Naive thymus-derived CD4-positive, alpha-beta T cell (primary cell): ENCODE measurements around the gene QKI. TPM values are rescaled to one million over a fixed set of nuclear protein-coding genes. Genes with fewer than 3 reads are reported as not detected.

ENCODE experiments used
- ATAC-seq: fragments of 150-1000 bp; cut with Tn5 transposase; 2 replicates; pipeline ENCODE4 v1.10.0; 2021; ENCODE audit warnings: mild to moderate bottlenecking, moderate library complexity
- CTCF ChIA-PET: fragments of 350-600 bp; sonication (Branson Sonifier 250); formaldehyde crosslinking; loops from one replicate; lab custom pipeline; 2021; ENCODE audit warnings: antibody characterized with exemption; lab: Charles Lee
- POLR2A ChIA-PET: fragments of 350-600 bp; sonication (Branson Sonifier 250); formaldehyde crosslinking; loops from one replicate; lab custom pipeline; 2021; ENCODE audit warnings: antibody characterized with exemption, inconsistent platforms; lab: Charles Lee
- DNase-seq, 9 donors: peaks; one replicate each; pipeline versions ENCODE4 v3.0.0 to v3.0.0-alpha.2; 2020 to 2022; ENCODE audit warnings: mixed read lengths in 1 of 9
- H3K27ac ChIP-seq: one replicate; pipeline ENCODE4 v1.7.0; 2013; ENCODE audit warnings: mild to moderate bottlenecking, low read depth, low read length, moderate library complexity
- H3K27me3 ChIP-seq, 2 donors: one replicate each; pipeline ENCODE4 v1.7.0; 2013; ENCODE audit warnings: low read length in 2 of 2, mild to moderate bottlenecking in 2 of 2, moderate library complexity in 2 of 2; ENCODE audit not compliant: control insufficient read depth in 2 of 2, insufficient read depth in 2 of 2
- H3K36me3 ChIP-seq, 3 experiments: 1 replicate in 2 of 3; 2 replicates in 1 of 3; pipeline ENCODE4 v1.7.0; 2013; ENCODE audit warnings: low read length in 3 of 3, mild to moderate bottlenecking in 3 of 3, moderate library complexity in 1 of 3; ENCODE audit not compliant: insufficient read depth in 3 of 3, control insufficient read depth in 2 of 3
- H3K4me1 ChIP-seq, 2 donors: one replicate each; pipeline ENCODE4 v1.7.0; 2013; ENCODE audit warnings: low read length in 2 of 2, mild to moderate bottlenecking in 2 of 2, moderate library complexity in 1 of 2; ENCODE audit not compliant: control insufficient read depth in 2 of 2, insufficient read depth in 2 of 2
- H3K4me3 ChIP-seq: 2 replicates; pipeline ENCODE4 v1.7.0; 2013; ENCODE audit warnings: mild to moderate bottlenecking, low read length
- H3K9me3 ChIP-seq, 3 experiments: 1 replicate in 2 of 3; 2 replicates in 1 of 3; pipeline ENCODE4 v1.7.0; 2013; ENCODE audit warnings: low read length in 3 of 3; ENCODE audit not compliant: control insufficient read depth in 2 of 3
- H3K27ac Mint-ChIP-seq, 9 donors: one replicate each; pipeline ENCODE4 v1.8.0; 2020 to 2022; ENCODE audit warnings: mixed read lengths in 9 of 9, mild to moderate bottlenecking in 8 of 9, moderate library complexity in 5 of 9, inconsistent platforms in 2 of 9
- H3K27me3 Mint-ChIP-seq, 5 donors: one replicate each; pipeline ENCODE4 v1.8.0; 2021 to 2022; ENCODE audit warnings: mixed read lengths in 5 of 5, mild to moderate bottlenecking in 1 of 5
- H3K36me3 Mint-ChIP-seq, 5 donors: one replicate each; pipeline ENCODE4 v1.8.0; 2020 to 2022; ENCODE audit warnings: mixed read lengths in 5 of 5, mild to moderate bottlenecking in 3 of 5, inconsistent platforms in 1 of 5
- H3K4me1 Mint-ChIP-seq, 7 donors: one replicate each; pipeline ENCODE4 v1.8.0; 2020 to 2022; ENCODE audit warnings: mixed read lengths in 7 of 7, mild to moderate bottlenecking in 3 of 7, inconsistent platforms in 1 of 7
- H3K4me3 Mint-ChIP-seq, 10 donors: one replicate each; pipeline ENCODE4 v1.8.0; 2020 to 2022; ENCODE audit warnings: mild to moderate bottlenecking in 10 of 10, mixed read lengths in 10 of 10, moderate library complexity in 6 of 10, inconsistent platforms in 2 of 10
- H3K9me3 Mint-ChIP-seq, 11 donors: one replicate each; pipeline ENCODE4 v1.8.0; 2020 to 2022; ENCODE audit warnings: mixed read lengths in 11 of 11, mild to moderate bottlenecking in 4 of 11, inconsistent platforms in 1 of 11, moderate library complexity in 1 of 11
- intact Hi-C, 2 donors: fragments of 100-400 bp; cut with micrococcal nuclease; formaldehyde crosslinking; loops; one replicate each; pipeline ENCODE4 v1.15.1; 2023
- polyA plus RNA-seq, 2 donors: library from polyadenylated mRNA; unstranded; fragments of 300-500 nt; fragmentation: Illumina TruSeq; gene quantifications; one replicate each; pipeline ENCODE4 v1.2.3, GENCODE V29; 2021
- total RNA-seq, 6 experiments: library from RNA in 5 of 6; stranded (reverse) in 5 of 6; gene quantifications; 1 replicate in 5 of 6; 2 replicates in 1 of 6; pipeline ENCODE4 v1.2.3 and lab custom pipeline; 2021 to 2026

The QKI gene
- total and polyA plus RNA-seq, 7 experiments from 2014 or later = 15.0 to 147 (median 72.5) TPM

DNA sequence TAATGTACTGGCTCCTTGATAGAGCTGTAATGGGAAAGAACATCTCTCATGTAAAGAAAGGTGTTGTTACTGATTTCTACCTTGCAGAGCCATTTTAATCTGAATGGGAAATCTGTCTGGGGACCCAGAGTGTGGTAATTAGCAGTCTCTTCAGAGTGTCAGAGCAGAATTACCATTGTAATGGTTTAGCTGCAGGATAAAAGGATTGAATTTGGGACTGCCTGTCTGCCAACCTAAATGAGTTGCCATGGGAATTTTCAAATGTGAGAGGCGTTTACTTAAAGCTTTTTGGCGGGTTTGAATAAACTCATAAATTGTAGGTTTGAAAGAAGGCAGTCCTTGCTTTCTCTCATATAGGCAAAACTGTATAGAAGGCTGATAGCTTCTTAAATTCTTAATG, 128.8 kb downstream of the QKI start:
- H3K4me1 ChIP-seq = no peaks in the 10 kb centered on the region
- H3K4me3 Mint-ChIP-seq = no peak overlapping the region
- intact Hi-C loops = loop anchor here in 1 of 2 donors (10.0 kb wide), 1 partner anchor 819 kb away; the partner anchor contains the start of genes PACRG and PRKN

DNA sequence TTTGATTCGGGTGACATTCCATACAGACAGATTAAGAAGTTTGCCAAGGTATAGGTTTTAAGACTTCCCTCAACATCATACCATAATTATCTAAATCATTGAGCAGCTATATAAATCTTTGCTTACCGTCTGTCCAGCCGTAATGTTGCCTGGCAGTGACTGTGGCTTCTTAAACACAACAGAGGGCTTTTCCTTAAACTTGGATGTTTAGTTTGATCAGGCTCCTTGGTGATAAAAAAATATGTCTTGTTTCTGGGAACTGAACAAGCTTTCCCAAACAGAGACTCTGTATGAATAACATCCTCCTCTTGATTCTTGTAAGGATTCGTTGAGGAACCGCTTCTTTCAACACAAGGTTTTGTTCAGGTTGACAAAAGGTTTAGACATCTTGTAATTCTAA, 130.9 kb downstream of the QKI start:
- Histone ChIP-seq H3K27me3 (no peaks in the 10 kb centered on the region), H3K9me3 (no peaks in the 10 kb centered on the region), H3K36me3 (no peaks in the 10 kb centered on the region), H3K4me3 (no peak overlapping the region), H3K4me1 (no peaks in the 10 kb centered on the region), H3K27ac (no peak overlapping the region)
- H3K9me3 Mint-ChIP-seq = peaks cover 0 to 1% (median 0%) of the 10 kb centered on the region in 11 donors
- H3K4me3 Mint-ChIP-seq = no peak overlapping the region
- CTCF ChIA-PET = no interaction called here
- intact Hi-C loops = loop anchor here in 1 of 2 donors (10.0 kb wide), 1 partner anchor 821 kb away; the partner anchor contains the start of genes PACRG and PRKN
- H3K4me1 Mint-ChIP-seq = peaks cover 2 to 38% (median 19%) of the 10 kb centered on the region in 7 donors
- ATAC-seq (no peak), DNase-seq (no peak)
- no peak overlapping the region for H3K27ac Mint-ChIP-seq
- no peaks in the 10 kb centered on the region for H3K27me3 Mint-ChIP-seq
- POLR2A ChIA-PET = no interaction called here
- peaks cover 0 to 24% (median 4%) of the 10 kb centered on the region in 5 donors for H3K36me3 Mint-ChIP-seq

More for the DNA sequence above, 128.8 kb downstream of the QKI start:
- peaks cover 0 to 20% (median 4%) of the 10 kb centered on the region in 5 donors for H3K36me3 Mint-ChIP-seq
- no peaks in the 10 kb centered on the region for H3K27me3 ChIP-seq
- peaks cover 0 to 1% (median 0%) of the 10 kb centered on the region in 11 donors for H3K9me3 Mint-ChIP-seq
- no peak overlapping the region for H3K27ac ChIP-seq
- ATAC-seq (no peak), DNase-seq (no peak)
- H3K9me3 ChIP-seq = no peaks in the 10 kb centered on the region
- no peak overlapping the region for H3K27ac Mint-ChIP-seq
- POLR2A ChIA-PET = no interaction called here
- H3K4me3 ChIP-seq = no peak overlapping the region
- H3K4me1 Mint-ChIP-seq = peaks cover 2 to 46% (median 17%) of the 10 kb centered on the region in 7 donors
- H3K27me3 Mint-ChIP-seq = no peaks in the 10 kb centered on the region
- H3K36me3 ChIP-seq = no peaks in the 10 kb centered on the region
- CTCF ChIA-PET = interaction anchor here (0.7 kb wide), 1 partner anchor 53 kb away, joined by 3 read pairs; no protein-coding TSS in a partner anchor

DNA sequence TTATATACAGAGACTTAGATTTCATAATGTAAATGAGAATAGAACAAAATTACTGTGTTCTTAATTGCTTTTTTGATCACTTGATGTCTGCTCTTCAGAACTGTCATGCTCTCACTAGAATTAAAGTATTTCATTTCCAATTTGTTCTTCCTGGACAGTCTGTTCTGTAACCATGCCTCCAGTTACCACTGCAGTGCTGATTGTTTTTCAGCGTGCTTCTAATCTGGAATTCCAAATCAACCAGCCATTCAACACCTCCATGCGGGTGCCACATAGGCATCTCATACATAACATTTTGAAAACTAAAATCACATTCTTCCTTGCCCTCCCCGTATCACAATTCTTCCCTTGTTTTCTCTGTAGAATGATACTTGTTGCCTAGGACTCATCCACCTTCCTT, 132.8 kb downstream of the QKI start:
- intact Hi-C loops = loop anchor here in 1 of 2 donors (10.0 kb wide), 1 partner anchor 822 kb away; the partner anchor contains the start of genes PACRG and PRKN
- POLR2A ChIA-PET = no interaction called here
- no peaks in the 10 kb centered on the region for H3K27me3 Mint-ChIP-seq

DNA sequence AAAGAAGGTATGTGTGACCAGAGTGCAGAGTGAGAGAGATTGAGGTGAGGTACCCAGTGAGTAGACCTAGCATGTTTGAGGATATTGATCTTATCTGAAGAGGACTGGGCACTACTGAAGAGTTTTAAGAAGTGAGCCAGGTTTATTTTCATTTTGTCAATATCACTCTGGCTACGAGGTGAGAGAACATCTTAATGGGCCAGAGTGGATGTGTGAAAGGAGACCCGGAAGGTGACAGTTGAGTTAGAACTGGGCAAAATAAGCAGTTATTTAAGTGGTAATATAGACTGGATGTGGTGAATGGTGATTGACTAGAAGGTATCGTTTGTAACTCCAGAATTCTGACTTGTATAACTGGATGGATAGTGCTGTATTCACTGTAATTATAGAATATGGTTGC, 134.1 kb downstream of the QKI start:
- H3K27ac Mint-ChIP-seq = peak overlapping the region in 2 of 9 donors; percentile 19 to 32
- ATAC-seq = no peak
- intact Hi-C loops = loop anchor here in 1 of 2 donors (10.0 kb wide), 1 partner anchor 824 kb away; the partner anchor contains the start of genes PACRG and PRKN

More for the DNA sequence above, 132.8 kb downstream of the QKI start:
- Mint-ChIP-seq H3K27ac (peak overlapping the region in 1 of 9 donors; percentile 4), H3K4me1 (peaks cover 2 to 32% (median 11%) of the 10 kb centered on the region in 7 donors), H3K9me3 (peaks cover 0 to 1% (median 0%) of the 10 kb centered on the region in 11 donors), H3K36me3 (peaks cover 0 to 21% (median 4%) of the 10 kb centered on the region in 5 donors), H3K4me3 (no peak overlapping the region)
- ATAC-seq (no peak), DNase-seq (no peak)
- CTCF ChIA-PET = no interaction called here
- Histone ChIP-seq H3K36me3 (no peaks in the 10 kb centered on the region), H3K27ac (no peak overlapping the region), H3K4me1 (no peaks in the 10 kb centered on the region), H3K27me3 (no peaks in the 10 kb centered on the region), H3K9me3 (no peaks in the 10 kb centered on the region), H3K4me3 (no peak overlapping the region)

DNA sequence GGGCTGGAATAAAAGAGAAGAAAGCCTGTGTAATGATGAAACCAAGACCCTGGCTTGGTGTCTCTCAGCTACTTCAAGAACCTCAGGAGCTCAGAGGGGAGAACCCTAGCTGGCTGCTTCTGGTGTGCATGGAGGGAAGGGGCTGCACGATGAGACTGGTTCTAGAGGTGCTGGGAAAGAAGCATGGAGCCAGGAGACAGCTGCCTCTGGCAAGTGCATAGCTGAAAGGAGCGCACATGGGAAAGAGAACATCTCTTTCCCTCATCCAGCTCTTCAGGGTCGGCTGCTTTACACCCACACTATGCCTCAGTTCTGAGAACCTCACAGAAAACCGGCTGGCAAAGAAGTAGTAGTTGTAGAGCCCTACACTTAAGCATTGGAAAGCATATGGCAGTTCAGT, 139.5 kb downstream of the QKI start:
- Mint-ChIP-seq H3K4me3 (no peak overlapping the region), H3K36me3 (peaks cover 6 to 32% (median 14%) of the 10 kb centered on the region in 5 donors), H3K27ac (peak overlapping the region in 1 of 9 donors; percentile 20), H3K4me1 (peaks cover 5 to 20% (median 8%) of the 10 kb centered on the region in 7 donors), H3K9me3 (peaks cover 0 to 2% (median 0%) of the 10 kb centered on the region in 11 donors), H3K27me3 (no peaks in the 10 kb centered on the region)
- ATAC-seq (no peak), DNase-seq (no peak)
- peaks cover 0 to 3% of the 10 kb centered on the region in 2 donors for H3K27me3 ChIP-seq
- ChIA-PET POLR2A (no interaction called here), CTCF (interaction anchor here (1.0 to 1.2 kb wide), 3 partner anchors 38 to 386 kb away, joined by 4 to 5 read pairs (median 4); no protein-coding TSS in a partner anchor)
- H3K4me1 ChIP-seq = no peaks in the 10 kb centered on the region
- H3K27ac ChIP-seq = no peak overlapping the region
- no peak overlapping the region for H3K4me3 ChIP-seq
- intact Hi-C loops = loop anchor here (1.0 to 5.0 kb wide), 3 partner anchors 138 to 387 kb away; no protein-coding TSS in a partner anchor
- H3K36me3 ChIP-seq = no peaks in the 10 kb centered on the region
- no peaks in the 10 kb centered on the region for H3K9me3 ChIP-seq

More for the DNA sequence above, 134.1 kb downstream of the QKI start:
- peaks cover 0 to 1% (median 0%) of the 10 kb centered on the region in 11 donors for H3K9me3 Mint-ChIP-seq
- no peaks in the 10 kb centered on the region for H3K36me3 ChIP-seq
- H3K27me3 Mint-ChIP-seq = no peaks in the 10 kb centered on the region
- H3K4me3 ChIP-seq = no peak overlapping the region
- no peaks in the 10 kb centered on the region for H3K4me1 ChIP-seq
- no peaks in the 10 kb centered on the region for H3K9me3 ChIP-seq
- H3K27ac ChIP-seq = no peak overlapping the region
- POLR2A ChIA-PET = no interaction called here
- CTCF ChIA-PET = no interaction called here
- H3K4me3 Mint-ChIP-seq = no peak overlapping the region
- peaks cover 0 to 17% (median 4%) of the 10 kb centered on the region in 5 donors for H3K36me3 Mint-ChIP-seq
- peaks cover 2 to 28% (median 11%) of the 10 kb centered on the region in 7 donors for H3K4me1 Mint-ChIP-seq
- no peak for DNase-seq
- no peaks in the 10 kb centered on the region for H3K27me3 ChIP-seq

DNA sequence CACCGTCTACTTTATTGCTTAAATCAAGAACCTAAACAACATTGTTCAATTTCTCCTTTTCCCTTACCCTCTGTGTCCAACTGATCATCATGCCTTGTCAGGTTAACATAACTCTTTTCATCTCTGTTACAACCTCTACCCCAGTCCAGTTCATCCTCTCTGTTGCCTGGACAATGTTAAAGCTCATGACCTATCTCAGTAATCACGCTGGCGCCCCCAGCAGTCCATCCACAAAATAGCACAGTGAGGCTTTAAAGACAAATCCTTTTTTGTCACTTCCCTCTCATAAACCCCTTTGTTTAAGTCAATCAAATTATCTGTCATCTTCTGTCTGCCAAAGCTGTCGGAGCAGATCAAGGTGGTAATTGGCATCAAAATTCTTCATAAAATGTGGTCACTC, 140.1 kb downstream of the QKI start:
- H3K9me3 Mint-ChIP-seq = peaks cover 0 to 2% (median 0%) of the 10 kb centered on the region in 11 donors
- H3K9me3 ChIP-seq = no peaks in the 10 kb centered on the region
- peak; percentile 17 to 49 (median 42) for DNase-seq
- no peaks in the 10 kb centered on the region for H3K36me3 ChIP-seq
- H3K36me3 Mint-ChIP-seq = peaks cover 6 to 33% (median 14%) of the 10 kb centered on the region in 5 donors
- no peaks in the 10 kb centered on the region for H3K27me3 Mint-ChIP-seq
- H3K27ac Mint-ChIP-seq = peak overlapping the region in 4 of 9 donors; percentile 3 to 49 (median 10)
- no peaks in the 10 kb centered on the region for H3K4me1 ChIP-seq
- CTCF ChIA-PET = interaction anchor here (1.0 to 1.2 kb wide), 3 partner anchors 38 to 387 kb away, joined by 4 to 5 read pairs (median 4); no protein-coding TSS in a partner anchor
- POLR2A ChIA-PET = no interaction called here
- no peak overlapping the region for H3K27ac ChIP-seq
- peak; percentile 75 for ATAC-seq
- peaks cover 0 to 3% of the 10 kb centered on the region in 2 donors for H3K27me3 ChIP-seq
- H3K4me1 Mint-ChIP-seq = peaks cover 4 to 20% (median 7%) of the 10 kb centered on the region in 7 donors
- intact Hi-C loops = loop anchor here (1.0 to 5.0 kb wide), 3 partner anchors 138 to 387 kb away; no protein-coding TSS in a partner anchor
- no peak overlapping the region for H3K4me3 ChIP-seq
- H3K4me3 Mint-ChIP-seq = no peak overlapping the region
